H9 (cell line): Measurements from ENCODE around the gene GFRA1. TPM values are rescaled to one million over a fixed set of nuclear protein-coding genes. Genes with fewer than 3 reads are reported as not detected.

Experiments
- DNase-seq: peaks from one replicate; pipeline ENCODE4 v3.0.0-alpha.2; 2017
- H2AFZ ChIP-seq: one replicate; pipeline ENCODE4 v1.6.1; 2013; ENCODE audit warnings: mild to moderate bottlenecking, low read length, control low read depth, moderate library complexity
- H2AK5ac ChIP-seq: 2 replicates; pipeline ENCODE4 v1.6.1; 2013; ENCODE audit warnings: low read length, control low read depth, mixed read lengths; ENCODE audit not compliant: insufficient read length
- H2BK120ac ChIP-seq: one replicate; pipeline ENCODE4 v1.6.1; 2013; ENCODE audit warnings: low read depth, mild to moderate bottlenecking, low read length, control low read depth, inconsistent platforms; ENCODE audit not compliant: poor library complexity, severe bottlenecking
- H2BK12ac ChIP-seq: 2 replicates; pipeline ENCODE4 v1.6.1; 2013; ENCODE audit warnings: low read length, control low read depth, mixed read lengths, low read depth; ENCODE audit not compliant: insufficient read length
- H2BK15ac ChIP-seq: 2 replicates; pipeline ENCODE4 v1.6.1; 2013; ENCODE audit warnings: low read depth, low read length, control low read depth
- H2BK20ac ChIP-seq: one replicate; pipeline ENCODE4 v1.6.1; 2013; ENCODE audit warnings: low read depth, mild to moderate bottlenecking, low read length, control low read depth, inconsistent platforms; ENCODE audit not compliant: poor library complexity, severe bottlenecking
- H2BK5ac ChIP-seq: 2 replicates; pipeline ENCODE4 v1.6.1; 2013; ENCODE audit warnings: low read length, control low read depth, mixed read lengths; ENCODE audit not compliant: insufficient read length
- H3K14ac ChIP-seq: 2 replicates; pipeline ENCODE4 v1.6.1; 2013; ENCODE audit warnings: low read length, control low read depth; ENCODE audit not compliant: insufficient read depth
- H3K18ac ChIP-seq: 2 replicates; pipeline ENCODE4 v1.6.1; 2013; ENCODE audit warnings: low read depth, mild to moderate bottlenecking, mixed read lengths, low read length, control low read depth; ENCODE audit not compliant: insufficient read length
- H3K23ac ChIP-seq: 2 replicates; pipeline ENCODE4 v1.6.1; 2013; ENCODE audit warnings: low read length, control low read depth, mixed read lengths, low read depth; ENCODE audit not compliant: insufficient read length
- H3K23me2 ChIP-seq: 2 replicates; pipeline ENCODE4 v1.6.1; 2013; ENCODE audit warnings: low read depth, mild to moderate bottlenecking, mixed read lengths, low read length, control low read depth; ENCODE audit not compliant: insufficient read length, poor library complexity, severe bottlenecking
- H3K27ac ChIP-seq: 2 replicates; pipeline ENCODE4 v1.5.1; 2013; ENCODE audit warnings: low read length, control low read depth, mixed read lengths, low read depth; ENCODE audit not compliant: insufficient read length
- H3K27me3 ChIP-seq: 2 replicates; pipeline ENCODE4 v1.6.1; 2013; ENCODE audit warnings: low read length, control low read depth, inconsistent platforms; ENCODE audit not compliant: insufficient read depth
- H3K4ac ChIP-seq: 2 replicates; pipeline ENCODE4 v1.6.1; 2013; ENCODE audit warnings: low read depth, mild to moderate bottlenecking, control low read depth, inconsistent platforms, low read length, moderate library complexity
- H3K4me1 ChIP-seq: 2 replicates; pipeline ENCODE4 v1.6.1; 2013; ENCODE audit warnings: low read length, control low read depth, inconsistent platforms; ENCODE audit not compliant: insufficient read depth
- H3K4me2 ChIP-seq: 2 replicates; pipeline ENCODE4 v1.6.1; 2013; ENCODE audit warnings: low read length, control low read depth, mixed read lengths; ENCODE audit not compliant: insufficient read length, insufficient read depth
- H3K56ac ChIP-seq: 2 replicates; pipeline ENCODE4 v1.6.1; 2013; ENCODE audit warnings: low read depth, mild to moderate bottlenecking, mixed read lengths, low read length, control low read depth; ENCODE audit not compliant: insufficient read length
- H3K79me1 ChIP-seq: 2 replicates; pipeline ENCODE4 v1.6.1; 2013; ENCODE audit warnings: low read depth, mild to moderate bottlenecking, moderate library complexity, low read length, control low read depth, inconsistent platforms; ENCODE audit not compliant: insufficient read depth, poor library complexity, severe bottlenecking
- H3K79me2 ChIP-seq: 2 replicates; pipeline ENCODE4 v1.6.1; 2013; ENCODE audit warnings: low read length, control low read depth, inconsistent platforms; ENCODE audit not compliant: insufficient read depth
- H3K9ac ChIP-seq: 2 replicates; pipeline ENCODE4 v1.6.1; 2013; ENCODE audit warnings: low read length, control low read depth, mixed read lengths; ENCODE audit not compliant: insufficient read length; ENCODE audit errors: extremely low read depth
- H3K9me3 ChIP-seq: one replicate; pipeline ENCODE4 v1.6.1; 2013; ENCODE audit warnings: low read depth, low read length, inconsistent platforms; ENCODE audit not compliant: control insufficient read depth
- H3T11ph ChIP-seq: one replicate; pipeline ENCODE4 v1.6.1; 2013; ENCODE audit warnings: mild to moderate bottlenecking, low read length, control low read depth, inconsistent platforms
- H4K20me1 ChIP-seq: one replicate; pipeline ENCODE4 v1.6.1; 2013; ENCODE audit not compliant: control insufficient read depth, insufficient read length, insufficient read depth
- H4K5ac ChIP-seq: 2 replicates; pipeline ENCODE4 v1.6.1; 2013; ENCODE audit warnings: low read depth, mild to moderate bottlenecking, mixed read lengths, low read length, control low read depth; ENCODE audit not compliant: insufficient read length
- H4K8ac ChIP-seq: replicated peaks from 2 replicates; pipeline ENCODE4 v1.6.1; 2013; ENCODE audit warnings: low read length, control low read depth, mixed read lengths, low read depth; ENCODE audit not compliant: insufficient read length
- H4K91ac ChIP-seq: 2 replicates; pipeline ENCODE4 v1.6.1; 2013; ENCODE audit warnings: low read depth, mild to moderate bottlenecking, moderate library complexity, mixed read lengths, low read length, control low read depth; ENCODE audit not compliant: insufficient read length
- H3K27ac Mint-ChIP-seq, 3 experiments: 2 replicates in 2 of 3; 3 replicates in 1 of 3; pipeline ENCODE4 v1.8.0; 2020 to 2021; ENCODE audit warnings: mixed read lengths in 3 of 3, mild to moderate bottlenecking in 1 of 3, moderate library complexity in 1 of 3
- H3K27me3 Mint-ChIP-seq: 2 replicates; pipeline ENCODE4 v1.8.0; 2021; ENCODE audit warnings: low read depth, mild to moderate bottlenecking, moderate library complexity, mixed read lengths
- H3K36me3 Mint-ChIP-seq, 3 experiments: 2 replicates in 2 of 3; 3 replicates in 1 of 3; pipeline ENCODE4 v1.8.0; 2020 to 2021; ENCODE audit warnings: low read depth in 3 of 3, mixed read lengths in 3 of 3; ENCODE audit not compliant: insufficient read depth in 1 of 3
- H3K4me1 Mint-ChIP-seq, 2 experiments: 2 replicates each; pipeline ENCODE4 v1.8.0; 2020; ENCODE audit warnings: mixed read lengths in 2 of 2
- H3K4me3 Mint-ChIP-seq, 2 experiments: 2 replicates in 1 of 2; 3 replicates in 1 of 2; pipeline ENCODE4 v1.8.0; 2020 to 2021; ENCODE audit warnings: mild to moderate bottlenecking in 2 of 2, mixed read lengths in 2 of 2, moderate library complexity in 1 of 2
- H3K9me3 Mint-ChIP-seq, 2 experiments: 2 replicates in 1 of 2; 3 replicates in 1 of 2; pipeline ENCODE4 v1.8.0; 2020; ENCODE audit warnings: mild to moderate bottlenecking in 2 of 2, mixed read lengths in 2 of 2, moderate library complexity in 1 of 2
- CTCF ChIP-seq: fragments of 200-600 bp; sonication (generic); conservative IDR thresholded peaks from 3 replicates; pipeline ENCODE4 v1.8.0; 2021; ENCODE audit warnings: antibody characterized with exemption, mild to moderate bottlenecking
- WGBS: extraction: QIAGEN DNeasy Blood & Tissue Kit; methylation state at CpG from one replicate; pipeline ENCODE4 v1.1.7; 2013; ENCODE audit warnings: missing lambda C conversion rate, low lambda C conversion rate, mixed read lengths; ENCODE audit not compliant: insufficient read length; ENCODE audit errors: extremely low coverage; 5-methylcytosine and 5-hydroxymethylcytosine counted together
- total RNA-seq: library from RNA; stranded (reverse); gene quantifications from 2 replicates; pipeline ENCODE4 v1.2.1, GENCODE V29; 2021

GFRA1 gene
- total RNA-seq, 1 experiment from 2014 or later, result 0.24 TPM

- Histone ChIP-seq H2AK5ac (no peak overlapping the region), H2BK12ac (no peak overlapping the region), H4K20me1 (no peaks in the 10 kb centered on the region), H4K8ac (no peak overlapping the region), H3K9me3 (no peaks in the 10 kb centered on the region), H3K27ac (no peak overlapping the region), H3K4me1 (peaks cover 2% of the 10 kb centered on the region; the same call in 1 of the 2 replicates), H3K18ac (no peak overlapping the region), H3K56ac (no peak overlapping the region), H3K4ac (no peak overlapping the region), H2BK20ac (no peak overlapping the region), H3K23ac (no peak overlapping the region), H3K4me2 (no peak overlapping the region), H3K9ac (no peak overlapping the region), H4K5ac (no peak overlapping the region), H2BK5ac (no peak overlapping the region), H3T11ph (no peak overlapping the region), H4K91ac (no peak overlapping the region), H3K79me1 (no peaks in the 10 kb centered on the region), H3K27me3 (no peaks in the 10 kb centered on the region), H2BK15ac (no peak overlapping the region), H2AFZ (no peak overlapping the region), H2BK120ac (no peak overlapping the region), H3K23me2 (no peaks in the 10 kb centered on the region), H3K79me2 (no peaks in the 10 kb centered on the region), H3K14ac (no peak overlapping the region)
- Mint-ChIP-seq H3K4me1 (peaks cover 12 to 17% of the 10 kb centered on the region in 2 experiments), H3K27ac (no peak overlapping the region; a peak in 1 of 7 replicates), H3K4me3 (no peak overlapping the region), H3K27me3 (peaks cover 63% of the 10 kb centered on the region), H3K36me3 (no peaks in the 10 kb centered on the region), H3K9me3 (peaks cover 0 to 4% of the 10 kb centered on the region in 2 experiments; a peak in 2 of 5 replicates)
- WGBS, result no CpG with 5 or more reads among the region's 3 CpGs
- TF ChIP-seq CTCF, result no peak
- DNase-seq, result no peak
Observed at GRCh38 chr10:116126239-116126638, 146.8 kb downstream of the GFRA1 start.
